ENCODE results near the gene TEKTIP1. TPM values are rescaled to one million over a fixed set of nuclear protein-coding genes. Genes with fewer than 3 reads are reported as not detected.
"Not testable (repeated sequence)": the region's sequence is repeated elsewhere in the genome, so short reads cannot be mapped to it uniquely, and the experiment has no call there.

Gene TEKTIP1
- total RNA-seq, 1 experiment from 2014 or later: not detected

DNA sequence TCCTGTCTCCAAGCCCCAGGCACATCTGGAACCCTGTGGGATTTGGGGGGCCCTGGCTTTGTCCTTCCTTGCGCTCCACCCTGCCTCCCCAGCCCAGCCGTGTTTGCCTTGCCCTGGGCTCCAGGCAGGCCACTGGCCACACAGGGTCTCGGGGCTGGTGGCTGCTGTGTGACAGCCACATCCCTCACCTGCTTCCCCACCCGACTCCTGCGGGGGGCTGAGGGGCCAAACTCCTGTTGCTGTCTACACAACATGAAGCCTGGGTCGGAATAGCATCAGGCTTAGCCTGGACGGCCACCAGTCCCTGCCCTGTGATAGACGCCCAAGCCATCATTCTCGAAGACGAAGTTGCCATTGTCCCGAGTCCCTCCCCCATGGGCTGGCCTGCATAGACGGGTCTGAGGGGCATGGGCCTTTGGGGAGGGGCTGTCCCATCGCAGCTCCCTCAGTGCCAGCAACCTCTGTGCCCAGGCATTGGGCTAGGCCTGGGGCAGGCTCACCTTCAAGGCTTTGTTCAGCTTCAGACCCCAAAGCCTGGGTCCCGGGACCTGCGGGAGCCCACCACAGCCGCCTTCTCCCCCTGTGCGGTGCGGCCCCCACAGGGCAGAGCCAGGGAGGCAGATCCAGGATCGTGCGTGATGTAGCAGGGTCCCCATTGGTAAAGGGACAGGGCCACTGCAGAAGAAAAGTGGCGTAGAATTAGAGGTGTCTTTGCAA, 15.5 kb upstream of the TEKTIP1 start:
- no peak for DNase-seq (ENCODE audit: low spot score)

- DNase-seq (ENCODE audit: low spot score): no peak
Measured at GRCh38 chr19:3524078-3524842, 14.7 kb upstream of the TEKTIP1 start.

DNA sequence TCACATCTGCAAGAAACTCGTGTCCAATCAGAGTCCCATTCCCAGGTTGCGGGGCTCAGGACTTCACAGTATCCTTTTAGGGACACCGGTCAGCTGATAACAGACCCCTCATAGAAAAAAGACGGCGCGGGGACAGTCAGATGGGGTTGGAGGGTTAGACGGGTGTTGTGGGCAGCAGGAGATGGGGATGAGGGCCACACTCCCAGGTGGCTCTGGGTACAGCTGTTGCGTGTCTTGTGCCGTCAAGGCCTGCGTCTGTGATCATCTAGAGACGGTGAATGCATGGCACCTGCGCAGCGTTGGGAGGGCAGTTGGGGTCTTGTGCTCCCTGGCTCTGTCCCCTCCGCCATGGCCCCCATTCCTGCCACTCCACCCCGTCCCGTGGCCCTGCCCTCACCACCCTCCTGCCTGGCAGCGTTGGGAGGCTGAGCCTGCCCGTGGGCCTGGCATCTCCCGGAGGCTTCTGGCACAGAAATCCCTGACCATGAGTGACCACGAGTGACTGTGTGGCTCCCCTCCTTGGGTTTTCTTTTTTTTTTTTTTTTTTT, 14.0 kb upstream of the TEKTIP1 start:
- no peak for DNase-seq (ENCODE audit: low spot score)

- DNase-seq (ENCODE audit: low spot score): no peak
Measured at GRCh38 chr19:3526507-3527237, 12.3 kb upstream of the TEKTIP1 start.

- DNase-seq (ENCODE audit: low spot score): no peak
Measured at GRCh38 chr19:3527238-3527910, 11.6 kb upstream of the TEKTIP1 start.

- no peak for DNase-seq (ENCODE audit: low spot score)
Measured at GRCh38 chr19:3528080-3528479, 10.9 kb upstream of the TEKTIP1 start.

DNA sequence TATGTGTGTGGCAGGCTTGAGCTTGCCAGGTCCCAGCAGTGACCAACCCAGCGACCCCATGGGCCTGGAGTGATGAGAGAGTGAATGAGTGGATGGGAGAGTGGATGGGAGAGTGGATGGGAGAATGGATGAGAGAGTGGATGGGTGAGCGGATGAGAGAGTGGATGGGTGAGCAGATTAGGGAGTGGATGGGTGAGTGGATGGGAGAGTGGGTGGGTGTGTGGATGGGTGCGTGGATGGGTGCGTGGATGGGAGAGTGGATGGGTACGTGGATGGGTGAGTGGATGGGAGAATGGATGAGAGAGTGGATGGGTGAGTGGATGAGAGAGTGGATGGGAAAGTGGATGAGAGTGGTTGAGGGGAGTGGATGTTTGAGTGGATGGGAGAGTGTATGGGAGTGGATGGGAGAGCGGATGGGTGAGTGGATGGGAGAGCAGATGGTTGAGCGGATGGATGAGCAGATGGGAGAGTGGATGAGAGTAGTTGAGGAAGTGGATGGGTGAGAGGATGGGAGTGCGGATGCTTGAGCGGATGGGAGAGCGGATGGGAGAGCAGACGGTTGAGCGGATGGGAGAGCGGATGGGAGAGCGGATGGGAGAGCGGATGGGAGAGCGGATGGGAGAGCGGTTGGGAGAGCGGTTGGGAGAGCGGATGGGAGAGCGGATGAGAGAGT, 10.3 kb upstream of the TEKTIP1 start:
- DNase-seq (ENCODE audit: low spot score): no peak

DNA sequence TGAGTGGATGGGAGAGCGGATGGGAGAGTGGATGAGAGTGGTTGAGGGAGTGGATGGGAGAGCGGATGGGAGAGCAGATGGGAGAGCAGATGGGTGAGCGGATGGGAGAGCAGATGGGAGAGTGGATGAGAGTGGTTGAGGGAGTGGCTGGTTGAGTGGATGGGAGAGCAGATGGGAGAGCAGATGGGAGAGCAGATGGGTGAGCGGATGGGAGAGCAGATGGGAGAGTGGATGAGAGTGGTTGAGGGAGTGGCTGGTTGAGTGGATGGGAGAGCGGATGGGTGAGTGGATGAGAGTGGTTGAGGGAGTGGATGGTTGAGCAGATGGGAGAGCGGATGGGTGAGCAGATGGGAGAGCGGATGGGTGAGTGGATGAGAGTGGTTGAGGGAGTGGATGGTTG, 9.7 kb upstream of the TEKTIP1 start:
- DNase-seq (ENCODE audit: low spot score): not testable (repeated sequence)

DNA sequence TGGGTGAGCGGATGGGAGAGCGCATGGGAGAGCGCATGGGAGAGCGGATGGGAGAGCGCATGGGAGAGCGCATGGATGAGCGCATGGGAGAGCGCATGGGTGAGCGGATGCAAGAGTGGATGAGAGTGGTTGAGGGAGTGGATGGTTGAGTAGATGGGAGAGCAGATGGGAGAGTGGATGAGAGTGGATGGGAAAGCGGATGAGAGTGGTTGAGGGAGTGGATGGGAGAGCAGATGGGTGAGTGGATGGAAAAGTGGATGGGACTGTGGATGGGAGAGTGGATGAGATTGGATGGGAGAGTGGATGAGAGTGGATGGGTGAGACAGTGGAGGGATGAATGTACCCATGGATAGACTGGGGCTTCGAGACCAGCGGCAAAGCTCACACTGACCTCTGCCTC, 8.6 kb upstream of the TEKTIP1 start:
- DNase-seq (ENCODE audit: low spot score): no peak

DNA sequence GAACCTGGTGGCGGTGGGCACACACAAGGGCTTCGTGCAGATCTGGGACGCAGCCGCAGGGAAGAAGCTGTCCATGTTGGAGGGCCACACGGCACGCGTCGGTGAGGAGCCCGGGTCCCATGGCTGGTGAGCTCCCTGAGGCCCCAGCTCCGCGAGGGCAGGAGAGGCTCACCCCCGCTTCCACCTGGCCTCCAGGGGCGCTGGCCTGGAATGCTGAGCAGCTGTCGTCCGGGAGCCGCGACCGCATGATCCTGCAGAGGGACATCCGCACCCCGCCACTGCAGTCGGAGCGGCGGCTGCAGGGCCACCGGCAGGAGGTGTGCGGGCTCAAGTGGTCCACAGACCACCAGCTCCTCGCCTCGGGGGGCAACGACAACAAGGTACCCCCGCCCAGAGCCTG, 7.3 kb upstream of the TEKTIP1 start:
- no peak for DNase-seq (ENCODE audit: low spot score)

DNA sequence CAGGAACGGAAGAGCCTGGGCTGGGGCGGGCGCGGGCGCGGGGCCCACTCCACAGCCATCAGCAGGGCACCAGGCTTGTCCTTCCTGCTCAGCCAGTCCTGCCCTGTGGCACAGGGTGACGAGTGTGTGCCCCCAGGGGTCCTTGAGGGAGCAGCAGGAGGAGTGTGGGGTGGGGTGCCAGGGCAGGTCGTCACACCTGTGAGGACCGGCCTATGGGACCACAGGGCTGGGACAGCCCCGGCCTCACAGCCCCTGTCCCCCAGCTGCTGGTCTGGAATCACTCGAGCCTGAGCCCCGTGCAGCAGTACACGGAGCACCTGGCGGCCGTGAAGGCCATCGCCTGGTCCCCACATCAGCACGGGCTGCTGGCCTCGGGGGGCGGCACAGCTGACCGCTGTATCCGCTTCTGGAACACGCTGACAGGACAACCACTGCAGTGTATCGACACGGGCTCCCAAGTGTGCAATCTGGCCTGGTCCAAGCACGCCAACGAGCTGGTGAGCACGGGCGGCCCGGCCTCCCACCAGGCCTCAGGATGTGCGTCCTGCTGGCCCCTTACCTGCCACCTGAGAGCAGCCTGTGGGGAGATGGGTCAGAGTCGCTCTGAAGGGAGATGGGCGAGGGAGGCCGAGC, 6.7 kb upstream of the TEKTIP1 start:
- no peak for DNase-seq (ENCODE audit: low spot score)

DNA sequence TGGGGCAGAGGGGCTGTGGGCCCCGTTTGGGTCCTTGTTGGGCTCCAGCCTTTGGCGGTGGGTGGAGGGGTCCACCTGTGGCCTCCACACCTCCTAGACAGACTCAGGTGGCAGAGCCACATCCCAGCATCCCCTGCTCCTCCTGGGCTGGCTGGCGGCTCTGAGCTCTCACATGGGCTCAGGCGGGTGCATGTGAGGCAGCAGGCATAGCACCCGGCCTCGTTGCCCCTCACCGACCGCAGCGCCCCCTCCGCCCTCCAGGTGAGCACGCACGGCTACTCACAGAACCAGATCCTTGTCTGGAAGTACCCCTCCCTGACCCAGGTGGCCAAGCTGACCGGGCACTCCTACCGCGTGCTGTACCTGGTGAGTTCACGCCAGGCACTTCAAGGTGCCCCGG, 5.9 kb upstream of the TEKTIP1 start:
- no peak for DNase-seq (ENCODE audit: low spot score)

- DNase-seq (ENCODE audit: low spot score): no peak
Measured at GRCh38 chr19:3533563-3534216, 5.3 kb upstream of the TEKTIP1 start.

- DNase-seq (ENCODE audit: low spot score): no peak
Measured at GRCh38 chr19:3534375-3535234, 4.4 kb upstream of the TEKTIP1 start.

DNA sequence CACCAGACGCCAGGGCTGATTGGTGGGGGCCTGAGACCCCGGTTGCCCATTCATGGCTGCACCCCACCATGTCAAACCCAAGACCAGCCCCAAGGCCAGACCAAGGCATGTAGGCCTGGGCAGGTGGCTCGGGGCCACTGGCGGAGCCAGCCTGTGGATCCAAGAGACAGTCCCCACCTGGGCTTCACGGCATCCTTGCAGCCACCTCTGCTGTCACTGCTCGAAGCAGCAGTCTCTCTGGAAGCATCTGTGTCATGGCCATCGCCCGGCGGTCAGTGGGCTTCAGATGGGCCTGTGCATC, 3.8 kb upstream of the TEKTIP1 start:
- no peak for DNase-seq (ENCODE audit: low spot score)

GRCh38 chr19:3535563-3535965, 3.4 kb upstream of the TEKTIP1 start:
- DNase-seq (ENCODE audit: low spot score): no peak

- DNase-seq (ENCODE audit: low spot score): no peak
Measured at GRCh38 chr19:3535981-3536380, 3.0 kb upstream of the TEKTIP1 start.

DNA sequence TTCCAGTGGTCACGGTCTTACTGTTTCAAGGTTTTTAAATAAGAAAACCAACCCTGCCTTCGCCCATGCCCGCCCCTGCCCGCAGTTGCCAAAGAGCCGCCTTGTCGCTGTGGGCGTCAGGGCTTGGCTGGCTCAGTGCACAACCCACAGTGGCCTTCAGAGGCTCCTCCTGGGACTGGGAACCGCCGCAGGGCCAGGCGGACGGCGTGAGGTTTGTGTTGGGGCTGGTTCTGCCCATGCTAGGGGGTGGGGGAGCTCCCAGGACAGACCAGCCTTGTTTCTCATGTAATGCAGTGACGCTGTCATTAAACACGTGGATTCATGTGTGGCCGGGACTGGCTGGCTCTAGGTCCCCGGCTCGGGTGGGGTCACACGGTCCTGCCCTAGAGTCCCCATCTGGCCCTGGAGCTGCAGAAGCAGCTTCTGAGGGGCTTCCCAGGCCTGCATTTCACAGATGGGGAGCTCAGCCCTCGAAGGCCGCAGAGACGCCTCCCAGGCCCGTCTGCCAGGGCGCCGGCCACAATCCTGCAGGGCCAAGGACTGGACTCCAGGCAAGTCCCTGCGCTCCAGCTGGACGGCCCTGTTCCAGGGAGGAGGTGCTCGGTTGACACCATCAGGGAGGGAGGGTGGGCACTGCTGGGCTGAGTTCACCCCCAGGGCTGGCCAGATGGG, 2.4 kb upstream of the TEKTIP1 start:
- no peak for DNase-seq (ENCODE audit: low spot score)

DNA sequence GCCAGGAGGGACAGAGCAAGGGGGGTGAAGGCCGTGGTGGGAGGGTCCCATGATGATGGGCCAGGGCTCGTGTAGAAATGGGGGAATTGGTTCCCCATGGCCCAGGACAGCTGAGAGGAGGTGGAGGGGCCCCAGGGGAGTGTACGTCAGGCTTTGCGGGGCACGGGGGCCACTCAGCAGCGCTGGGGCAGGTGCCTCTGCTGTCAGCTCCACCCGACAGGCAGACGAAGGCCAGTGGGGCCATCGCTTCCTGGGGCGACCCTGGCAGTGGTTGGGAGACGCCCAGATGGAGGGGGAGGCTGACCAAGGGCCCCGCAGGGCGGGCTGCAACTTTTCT, 1.9 kb upstream of the TEKTIP1 start:
- DNase-seq (ENCODE audit: low spot score): no peak
